MM.1S (cell line): Measurements from ENCODE around the gene EHBP1.

Experiments
- EZH2 ChIP-seq: fragments of 300-600 bp; sonication (generic); optimal IDR thresholded peaks from 2 replicates; pipeline ENCODE3; 2017; ENCODE audit warnings: low read depth, mild to moderate bottlenecking, antibody characterized with exemption, low read length, mixed read lengths
- TF ChIP-seq, protein P1 (sequence below): fragments of 300-600 bp; sonication (generic); IDR thresholded peaks from 2 replicates; pipeline ENCODE4 v1.5.1; 2016; ENCODE audit warnings: antibody characterized with exemption, low read length, mixed read lengths

GRCh38 chr2:62923242-62923641, 217.7 kb downstream of the EHBP1 start:
- TF ChIP-seq, protein P1, sequence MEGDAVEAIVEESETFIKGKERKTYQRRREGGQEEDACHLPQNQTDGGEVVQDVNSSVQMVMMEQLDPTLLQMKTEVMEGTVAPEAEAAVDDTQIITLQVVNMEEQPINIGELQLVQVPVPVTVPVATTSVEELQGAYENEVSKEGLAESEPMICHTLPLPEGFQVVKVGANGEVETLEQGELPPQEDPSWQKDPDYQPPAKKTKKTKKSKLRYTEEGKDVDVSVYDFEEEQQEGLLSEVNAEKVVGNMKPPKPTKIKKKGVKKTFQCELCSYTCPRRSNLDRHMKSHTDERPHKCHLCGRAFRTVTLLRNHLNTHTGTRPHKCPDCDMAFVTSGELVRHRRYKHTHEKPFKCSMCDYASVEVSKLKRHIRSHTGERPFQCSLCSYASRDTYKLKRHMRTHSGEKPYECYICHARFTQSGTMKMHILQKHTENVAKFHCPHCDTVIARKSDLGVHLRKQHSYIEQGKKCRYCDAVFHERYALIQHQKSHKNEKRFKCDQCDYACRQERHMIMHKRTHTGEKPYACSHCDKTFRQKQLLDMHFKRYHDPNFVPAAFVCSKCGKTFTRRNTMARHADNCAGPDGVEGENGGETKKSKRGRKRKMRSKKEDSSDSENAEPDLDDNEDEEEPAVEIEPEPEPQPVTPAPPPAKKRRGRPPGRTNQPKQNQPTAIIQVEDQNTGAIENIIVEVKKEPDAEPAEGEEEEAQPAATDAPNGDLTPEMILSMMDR = no peak
- no peak for TF ChIP-seq EZH2
